Omental fat pad (tissue), 4 donors: ENCODE data around the gene IFNL1. TPM values are rescaled to one million over a fixed set of nuclear protein-coding genes. Genes with fewer than 3 reads are reported as not detected.

Experiments used
- ATAC-seq: fragments of 150-250 bp; one replicate; pipeline ENCODE4 v1.9.1; 2016; ENCODE audit warnings: mild to moderate bottlenecking, moderate library complexity; ENCODE audit not compliant: low FRiP score
- DNase-seq: peaks from one replicate; pipeline ENCODE4 v3.0.0-alpha.2; 2019; ENCODE audit warnings: low spot score
- total RNA-seq, 4 donors: library from RNA; depleted of rRNA; stranded (reverse); fragments of >200 nt; gene quantifications; one replicate each; pipeline ENCODE4 v1.1.0, GENCODE V29; 2016
- TF ChIP-seq, protein P1 (sequence below), 3 donors: fragments of 450-650 bp; IDR thresholded peaks; one replicate each; pipeline ENCODE4 v1.5.1; 2016 to 2017; ENCODE audit warnings: antibody characterized with exemption in 3 of 3, mild to moderate bottlenecking in 3 of 3, moderate library complexity in 2 of 3

IFNL1 gene
- total RNA-seq, 4 donors from 2014 or later, result not detected

DNA sequence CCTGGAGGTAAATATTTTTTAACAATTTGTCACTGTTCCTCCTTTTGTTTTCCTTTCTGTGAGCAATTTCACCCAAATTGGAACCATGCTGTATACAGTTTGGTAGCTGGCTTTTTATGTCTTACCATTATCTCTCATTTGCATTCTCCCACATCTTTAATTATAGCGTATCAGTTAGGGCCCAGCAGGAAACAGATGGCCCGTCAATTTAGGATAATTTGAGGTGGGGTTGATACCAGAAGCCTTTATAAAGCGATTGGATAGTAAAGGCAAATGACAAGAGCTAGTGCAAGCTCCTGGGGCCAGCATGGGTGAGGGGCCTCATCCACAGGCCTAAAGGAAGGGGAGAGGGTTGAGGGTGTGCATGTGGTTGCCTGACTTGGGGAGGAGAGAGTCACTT is 43.7 kb upstream of the IFNL1 start:
- ATAC-seq (no peak), DNase-seq (no peak)
- TF ChIP-seq, protein P1, sequence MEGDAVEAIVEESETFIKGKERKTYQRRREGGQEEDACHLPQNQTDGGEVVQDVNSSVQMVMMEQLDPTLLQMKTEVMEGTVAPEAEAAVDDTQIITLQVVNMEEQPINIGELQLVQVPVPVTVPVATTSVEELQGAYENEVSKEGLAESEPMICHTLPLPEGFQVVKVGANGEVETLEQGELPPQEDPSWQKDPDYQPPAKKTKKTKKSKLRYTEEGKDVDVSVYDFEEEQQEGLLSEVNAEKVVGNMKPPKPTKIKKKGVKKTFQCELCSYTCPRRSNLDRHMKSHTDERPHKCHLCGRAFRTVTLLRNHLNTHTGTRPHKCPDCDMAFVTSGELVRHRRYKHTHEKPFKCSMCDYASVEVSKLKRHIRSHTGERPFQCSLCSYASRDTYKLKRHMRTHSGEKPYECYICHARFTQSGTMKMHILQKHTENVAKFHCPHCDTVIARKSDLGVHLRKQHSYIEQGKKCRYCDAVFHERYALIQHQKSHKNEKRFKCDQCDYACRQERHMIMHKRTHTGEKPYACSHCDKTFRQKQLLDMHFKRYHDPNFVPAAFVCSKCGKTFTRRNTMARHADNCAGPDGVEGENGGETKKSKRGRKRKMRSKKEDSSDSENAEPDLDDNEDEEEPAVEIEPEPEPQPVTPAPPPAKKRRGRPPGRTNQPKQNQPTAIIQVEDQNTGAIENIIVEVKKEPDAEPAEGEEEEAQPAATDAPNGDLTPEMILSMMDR (IDR thresholded peaks at IDR 0.05), result no peak

DNA sequence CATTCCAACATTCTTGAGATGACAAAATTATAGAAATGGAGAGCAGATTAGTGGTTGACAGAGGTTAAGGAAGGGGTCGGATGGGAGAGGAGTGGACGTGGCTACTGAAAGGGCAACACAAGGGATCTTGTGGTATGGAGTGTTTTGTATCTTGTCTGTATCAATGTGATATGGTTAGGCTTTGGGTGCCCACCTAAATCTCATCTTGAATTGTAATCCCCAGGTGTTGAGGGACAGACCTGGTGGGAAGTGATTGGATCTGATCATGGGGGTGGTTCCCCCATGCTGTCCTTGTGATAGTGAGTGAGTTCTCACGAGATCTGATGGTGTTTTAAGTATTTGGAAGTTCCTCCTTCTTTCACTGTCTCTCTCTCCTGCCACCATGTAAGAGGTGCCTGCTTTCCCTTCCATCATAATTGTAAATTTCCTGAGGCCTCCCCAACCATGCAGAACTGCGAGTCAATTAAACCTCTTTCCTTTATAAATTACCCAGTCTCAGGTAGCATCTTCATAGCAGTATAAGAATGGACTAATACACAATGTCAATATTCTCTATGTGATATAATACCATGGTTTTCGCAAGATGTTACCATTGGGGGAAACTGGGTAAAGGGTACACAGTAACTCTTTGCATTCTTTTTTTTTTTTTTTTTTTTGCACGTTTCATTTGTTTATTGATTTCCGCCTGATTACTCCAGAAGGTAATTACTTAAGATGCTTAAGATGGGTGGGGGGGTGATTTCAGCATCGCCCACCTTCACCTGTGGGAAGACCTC is 42.6 kb upstream of the IFNL1 start:
- DNase-seq, result no peak
- TF ChIP-seq, protein P1 (IDR thresholded peaks at IDR 0.05), result no peak
- no peak for ATAC-seq

DNA sequence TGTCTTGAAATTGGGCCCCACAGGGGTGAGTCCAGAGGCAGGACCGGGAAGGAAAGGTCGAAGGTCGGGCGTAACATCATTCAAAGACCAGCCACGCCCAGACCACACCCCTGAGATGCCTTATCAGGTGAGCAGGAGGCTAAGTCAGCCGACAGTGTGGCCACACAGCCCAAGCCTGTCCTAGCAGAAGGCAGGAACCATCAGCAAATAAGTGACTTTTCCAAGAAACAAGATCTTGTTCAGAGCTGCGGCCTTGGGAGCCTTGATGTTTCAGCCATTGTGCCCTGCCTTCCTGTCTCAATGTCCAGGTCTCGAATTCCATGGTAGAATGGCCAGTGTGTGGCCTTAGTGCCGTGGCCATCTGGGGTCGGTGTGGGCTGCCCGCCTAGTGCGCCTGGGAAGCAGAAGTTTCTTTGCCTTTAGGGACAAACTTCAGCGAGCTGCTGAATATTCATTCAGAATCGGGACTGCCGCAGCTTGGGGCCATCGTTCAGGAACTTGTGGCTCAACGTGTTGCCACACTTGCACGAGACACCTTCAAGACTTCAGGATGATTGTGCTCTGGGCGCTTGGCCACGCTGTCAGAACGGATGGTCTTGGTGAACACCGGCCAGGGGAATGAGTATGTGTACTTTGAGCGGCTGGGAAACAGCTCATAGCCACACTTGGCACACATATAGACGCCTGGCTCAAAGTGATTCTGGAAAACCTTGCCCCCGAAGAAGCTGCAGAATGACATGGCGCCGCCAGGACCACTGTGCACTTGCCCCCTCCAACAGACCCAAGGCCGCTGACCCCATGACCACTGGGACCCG is 41.5 kb upstream of the IFNL1 start:
- TF ChIP-seq, protein P1 (IDR thresholded peaks at IDR 0.05), result no peak
- no peak for DNase-seq
- no peak for ATAC-seq

DNA sequence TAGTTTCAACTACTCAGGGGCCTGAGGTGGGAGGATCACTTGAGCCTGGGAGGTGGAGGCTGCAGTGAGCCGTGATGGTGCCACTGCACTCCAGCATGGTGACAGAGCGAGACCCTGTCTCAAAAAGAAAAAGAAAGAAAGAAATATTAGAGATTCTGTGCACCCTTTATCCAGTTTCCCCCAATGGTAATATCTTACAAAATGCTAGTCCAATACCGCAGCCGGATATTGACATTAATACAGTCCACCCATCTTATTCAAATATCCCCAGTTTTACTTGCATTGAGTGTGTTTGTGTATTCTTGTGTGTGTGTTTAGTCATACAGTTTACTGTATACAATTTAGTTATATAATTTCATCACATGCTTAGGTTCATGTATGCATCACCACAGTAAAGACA is 39.0 kb upstream of the IFNL1 start:
- DNase-seq, result no peak
- TF ChIP-seq, protein P1 (IDR thresholded peaks at IDR 0.05), result no peak
- no peak for ATAC-seq

DNA sequence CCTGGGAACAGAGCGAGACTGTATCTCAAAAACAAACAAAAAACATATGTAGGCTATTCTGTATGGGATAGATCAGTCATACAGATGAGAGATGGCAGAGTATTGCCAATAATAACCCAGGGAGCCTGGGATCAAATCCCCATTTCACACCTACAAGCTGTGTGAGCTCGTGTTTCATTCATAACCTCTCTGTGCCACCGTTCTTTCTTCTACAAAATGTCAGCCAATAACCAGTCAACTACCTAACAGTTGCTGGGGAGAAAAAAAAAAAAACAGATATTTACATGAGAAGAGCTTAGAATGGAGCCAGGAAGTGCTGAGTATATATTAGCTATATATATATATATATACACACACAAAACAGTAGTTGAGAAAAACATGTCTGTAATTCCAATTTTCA is 34.5 kb upstream of the IFNL1 start:
- DNase-seq, result no peak
- ATAC-seq, result no peak

DNA sequence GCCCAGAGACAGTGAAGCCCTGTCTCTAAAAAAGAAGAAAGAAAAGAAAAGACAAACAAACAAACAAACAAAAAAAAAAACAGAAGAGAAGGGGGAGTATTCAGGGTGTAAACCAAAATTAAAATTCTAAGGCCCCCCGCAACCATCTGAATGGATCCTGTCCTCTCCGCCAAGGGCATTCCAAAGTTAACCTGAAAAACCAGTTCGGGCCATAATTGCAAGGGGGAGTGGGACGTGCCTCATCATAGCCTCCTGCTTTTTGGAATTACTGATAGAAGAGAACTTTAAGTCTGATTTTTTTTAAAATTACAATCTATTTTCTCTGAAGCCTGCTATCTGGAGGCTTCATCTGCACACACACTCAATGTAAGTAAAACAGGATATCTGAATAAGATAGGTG is 33.7 kb upstream of the IFNL1 start:
- no peak for DNase-seq
- TF ChIP-seq, protein P1 (IDR thresholded peaks at IDR 0.05), result no peak
- no peak for ATAC-seq

More for the DNA sequence above, 34.5 kb upstream of the IFNL1 start:
- TF ChIP-seq, protein P1 (IDR thresholded peaks at IDR 0.05), result no peak
